ENCODE data around the gene ZNF648. TPM values are rescaled to one million over a fixed set of nuclear protein-coding genes. Genes with fewer than 3 reads are reported as not detected.

Gene ZNF648
- total and polyA plus RNA-seq, 10 of the 15 experiments (the other 5 are each of a cell fraction or from before 2014, with no cell fraction given) = 0.05 TPM; not detected in 9

DNA sequence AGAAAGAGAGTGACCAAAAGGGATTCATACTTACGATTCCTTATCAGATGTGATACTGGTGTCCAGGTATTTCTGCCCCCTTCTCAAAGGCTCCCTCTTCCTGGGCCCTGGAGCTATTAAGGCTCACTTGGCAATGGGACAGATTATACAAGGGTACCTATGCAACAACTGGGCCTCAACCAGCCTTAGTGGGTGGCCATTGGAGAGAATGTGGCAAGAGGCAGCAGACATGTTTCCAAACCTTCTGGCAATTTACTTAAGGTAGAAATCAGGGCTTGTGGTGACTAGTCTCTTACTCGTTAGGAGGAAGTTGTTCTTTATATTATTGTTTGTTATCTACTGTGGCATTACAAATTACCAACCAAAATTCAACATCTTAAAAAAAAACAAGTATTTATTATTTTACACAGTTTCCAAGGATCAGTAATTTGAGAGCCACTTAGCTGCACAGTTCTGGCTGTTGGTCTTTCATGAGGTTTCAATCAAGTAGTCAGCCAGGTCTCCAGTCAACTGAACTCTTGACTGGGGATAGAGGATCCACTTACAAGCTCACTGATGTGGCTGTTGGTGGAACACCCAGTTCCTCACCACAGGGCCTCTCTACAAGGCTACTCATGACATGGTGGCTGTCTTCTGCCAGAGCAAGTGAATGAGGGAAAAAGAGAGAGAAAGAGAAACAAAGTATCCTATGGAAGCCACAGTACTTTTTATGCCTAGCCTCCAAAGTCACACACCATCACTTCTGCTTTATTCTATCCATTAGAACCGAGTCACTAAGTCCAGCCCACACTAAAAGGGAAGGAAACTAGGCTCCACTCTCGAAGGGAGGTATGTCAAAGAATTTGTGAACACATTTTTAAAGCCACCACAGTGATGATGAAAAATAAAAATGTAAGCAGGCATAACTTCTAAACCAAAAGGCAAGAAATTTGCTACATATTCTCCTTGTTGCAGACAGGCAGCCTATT lies 10.7 kb downstream of the ZNF648 start:
- intact Hi-C loops (cut with micrococcal nuclease; ENCODE audit: unreplicated experiment) (loop anchor here (10.0 kb wide), 1 partner anchor 856 kb away; no protein-coding TSS in a partner anchor), in situ Hi-C loops (cut with MboI) (no loop called here)
- 25% methylated on average over 4 of the region's 4 CpGs for WGBS (ENCODE audit: insufficient coverage, insufficient replicate concordance, low lambda C conversion rate, missing lambda C conversion rate)
- no peak overlapping the region for H3K9ac ChIP-seq (ENCODE audit: control insufficient read depth, insufficient read depth, low read length)
- FAIRE-seq = no peak
- H2AFZ ChIP-seq (ENCODE audit: control insufficient read depth, low read depth, low read length) = no peak overlapping the region
- no peaks in the 10 kb centered on the region for H3K9me3 ChIP-seq (replicated peaks; ENCODE audit: control insufficient read depth, insufficient read depth, low read length)
- H3K4me3 ChIP-seq = no peak overlapping the region
- no peak for ATAC-seq
- no peaks in the 10 kb centered on the region for H3K4me1 ChIP-seq (ENCODE audit: control insufficient read depth, insufficient read depth, low read length)
- no peak for DNase-seq (ENCODE audit: low read depth, low spot score)
- no peaks in the 10 kb centered on the region; the same call in 1 of the 2 replicates for H4K20me1 ChIP-seq (ENCODE audit: control insufficient read depth, insufficient read depth)
- SMC1A ChIA-PET (ENCODE audit: uncharacterized antibody, unreplicated experiment) = interaction anchor here (1.3 to 5.1 kb wide), 2 partner anchors 111 to 572 kb away, joined by 3 to 58 read pairs; no protein-coding TSS in a partner anchor
- RAD21 ChIA-PET (ENCODE audit: unreplicated experiment) = interaction anchor here (1.5 kb wide), 1 partner anchor 30 kb away, joined by 4 read pairs; no protein-coding TSS in a partner anchor
- TF ChIP-seq RUNX3 (IDR thresholded peaks at IDR 0.05; ENCODE audit: low read length) = no peak
- TF ChIP-seq MYB (IDR thresholded peaks at IDR 0.05; ENCODE audit: borderline replicate concordance, low read depth, low read length) = no peak
- TF ChIP-seq BCL11A (IDR thresholded peaks at IDR 0.05; ENCODE audit: low read depth, low read length) = no peak
- no peak for TF ChIP-seq IKZF2 (IDR thresholded peaks at IDR 0.05)
- TF ChIP-seq ZNF217 (IDR thresholded peaks at IDR 0.05) = no peak
- no peaks in the 10 kb centered on the region for H3K79me2 ChIP-seq (ENCODE audit: control insufficient read depth, insufficient read depth, low read length)
- BruUV-seq (replicated peaks) = no TSS peak
- H3K27me3 ChIP-seq (replicated peaks in 1 of 2; ENCODE audit: control insufficient read depth in 2 of 2, insufficient read depth in 2 of 2, low read length in 1 of 2) = no peaks in the 10 kb centered on the region
- no peak overlapping the region for H3K27ac ChIP-seq (ENCODE audit: control insufficient read depth, insufficient read depth)
- POLR2A ChIA-PET = no interaction called here
- CTCF ChIA-PET = interaction anchor here (1.0 to 4.2 kb wide), 3 partner anchors 14 to 572 kb away, joined by 3 to 119 read pairs (median 58); no protein-coding TSS in a partner anchor
- H3K36me3 ChIP-seq (ENCODE audit: control insufficient read depth in 2 of 2, insufficient read depth in 2 of 2, low read length in 1 of 2) = no peaks in the 10 kb centered on the region
- no peak overlapping the region for H3K4me2 ChIP-seq (ENCODE audit: control insufficient read depth, insufficient read depth)

DNA sequence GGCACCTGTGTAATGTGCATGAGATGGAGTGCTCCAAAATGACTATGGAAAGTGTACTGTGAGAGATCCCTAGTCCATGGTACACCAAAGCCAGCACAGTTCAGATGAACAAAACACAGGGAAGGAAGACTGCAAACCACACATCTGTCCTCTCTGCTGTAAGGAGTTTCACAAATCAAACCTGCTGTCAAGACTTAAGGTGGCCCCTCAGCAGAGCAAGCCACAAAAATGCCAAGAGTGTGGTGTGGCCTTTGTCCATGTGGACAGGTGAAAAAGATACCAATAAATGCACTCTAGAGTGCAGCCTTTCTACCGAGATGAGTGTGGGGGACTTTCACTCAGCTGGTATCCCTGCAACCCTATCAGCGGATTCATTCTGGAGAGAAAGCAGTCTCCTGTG lies 12.9 kb downstream of the ZNF648 start:
- in situ Hi-C loops (cut with MboI) = loop anchor here (5.0 kb wide), 1 partner anchor 571 kb away; no protein-coding TSS in a partner anchor
- intact Hi-C loops (cut with micrococcal nuclease; ENCODE audit: unreplicated experiment) = no loop called here
- ChIA-PET POLR2A (no interaction called here), RAD21 (ENCODE audit: unreplicated experiment) (no interaction called here), SMC1A (ENCODE audit: uncharacterized antibody, unreplicated experiment) (interaction anchor here (0.8 kb wide), 1 partner anchor 574 kb away, joined by 3 read pairs; no protein-coding TSS in a partner anchor), CTCF (interaction anchor here (1.3 kb wide), 1 partner anchor 32 kb away, joined by 4 read pairs; no protein-coding TSS in a partner anchor)
- no peak for DNase-seq (ENCODE audit: low read depth, low spot score)
- Histone ChIP-seq H3K4me3 (no peak overlapping the region), H3K36me3 (ENCODE audit: control insufficient read depth in 2 of 2, insufficient read depth in 2 of 2, low read length in 1 of 2) (no peaks in the 10 kb centered on the region), H3K9me3 (replicated peaks; ENCODE audit: control insufficient read depth, insufficient read depth, low read length) (no peaks in the 10 kb centered on the region), H4K20me1 (ENCODE audit: control insufficient read depth, insufficient read depth) (no peaks in the 10 kb centered on the region; the same call in 1 of the 2 replicates), H3K9ac (ENCODE audit: control insufficient read depth, insufficient read depth, low read length) (no peak overlapping the region), H3K79me2 (ENCODE audit: control insufficient read depth, insufficient read depth, low read length) (no peaks in the 10 kb centered on the region), H3K4me1 (ENCODE audit: control insufficient read depth, insufficient read depth, low read length) (no peaks in the 10 kb centered on the region), H3K4me2 (ENCODE audit: control insufficient read depth, insufficient read depth) (no peak overlapping the region), H3K27ac (ENCODE audit: control insufficient read depth, insufficient read depth) (no peak overlapping the region), H2AFZ (ENCODE audit: control insufficient read depth, low read depth, low read length) (no peak overlapping the region), H3K27me3 (replicated peaks in 1 of 2; ENCODE audit: control insufficient read depth in 2 of 2, insufficient read depth in 2 of 2, low read length in 1 of 2) (no peaks in the 10 kb centered on the region)
- 28% methylated on average over 2 of the region's 2 CpGs for WGBS (ENCODE audit: insufficient coverage, insufficient replicate concordance, low lambda C conversion rate, missing lambda C conversion rate)
- no peak for ATAC-seq
- FAIRE-seq = no peak
- no TSS peak for BruUV-seq (replicated peaks)
- TF ChIP-seq HCFC1 (IDR thresholded peaks at IDR 0.05; ENCODE audit: low read length) = no peak
- no peak for TF ChIP-seq PAX8 (IDR thresholded peaks at IDR 0.05)
- no peak for TF ChIP-seq ZNF217 (IDR thresholded peaks at IDR 0.05)
- TF ChIP-seq POLR2AphosphoS2 (IDR thresholded peaks at IDR 0.05; ENCODE audit: low read depth, low read length) = no peak
- TF ChIP-seq SREBF2 (IDR thresholded peaks at IDR 0.05; ENCODE audit: low read length) = no peak
- no peak for TF ChIP-seq NR2C1 (IDR thresholded peaks at IDR 0.05)
- no peak for TF ChIP-seq NFYA (IDR thresholded peaks at IDR 0.05; ENCODE audit: borderline replicate concordance, low read depth, low read length)
- no peak for TF ChIP-seq FOXK2 (IDR thresholded peaks at IDR 0.05)
- TF ChIP-seq, protein P1, sequence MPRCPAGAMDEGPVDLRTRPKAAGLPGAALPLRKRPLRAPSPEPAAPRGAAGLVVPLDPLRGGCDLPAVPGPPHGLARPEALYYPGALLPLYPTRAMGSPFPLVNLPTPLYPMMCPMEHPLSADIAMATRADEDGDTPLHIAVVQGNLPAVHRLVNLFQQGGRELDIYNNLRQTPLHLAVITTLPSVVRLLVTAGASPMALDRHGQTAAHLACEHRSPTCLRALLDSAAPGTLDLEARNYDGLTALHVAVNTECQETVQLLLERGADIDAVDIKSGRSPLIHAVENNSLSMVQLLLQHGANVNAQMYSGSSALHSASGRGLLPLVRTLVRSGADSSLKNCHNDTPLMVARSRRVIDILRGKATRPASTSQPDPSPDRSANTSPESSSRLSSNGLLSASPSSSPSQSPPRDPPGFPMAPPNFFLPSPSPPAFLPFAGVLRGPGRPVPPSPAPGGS (IDR thresholded peaks at IDR 0.05; ENCODE audit: borderline replicate concordance, insufficient read depth, low read depth, low read length, poor library complexity, severe bottlenecking) = no peak

Measured in GM12878 (cell line).